Measurements from ENCODE around the gene PNMA6A.

GRCh38 chrX:153052534-153052933, 19.7 kb upstream of the PNMA6A start:
- TF ChIP-seq CTCF (IDR thresholded peaks at IDR 0.05) (no peak), POLR2A (IDR thresholded peaks at IDR 0.05) (no peak)
